ENCODE data around the gene PPIL1. TPM values are rescaled to one million over a fixed set of nuclear protein-coding genes. Genes with fewer than 3 reads are reported as not detected.

The PPIL1 gene
- total and polyA plus RNA-seq, 7 donors: 13.2 to 28.0 (median 17.4) TPM

DNA sequence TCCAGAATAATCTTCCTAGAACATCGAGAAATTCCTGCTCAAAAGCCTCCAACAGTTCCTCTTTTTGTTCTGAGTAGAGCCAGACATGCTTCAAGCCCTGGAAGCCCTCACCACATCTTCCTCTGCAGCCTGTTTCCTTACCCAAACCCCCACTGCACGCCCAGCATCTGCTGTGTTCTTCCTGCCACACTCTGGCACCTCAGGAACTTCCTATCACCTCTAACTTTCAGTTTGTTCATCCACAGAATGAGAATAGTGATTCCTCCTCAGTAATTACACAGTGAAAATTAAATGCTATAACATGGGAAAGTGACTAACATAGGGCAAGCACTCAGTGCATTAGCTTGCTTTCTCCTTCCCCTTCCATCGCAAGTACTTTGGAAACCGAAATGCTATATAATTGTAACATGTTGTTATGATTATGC lies 37.4 kb upstream of the PPIL1 start:
- WGBS, 2 donors: 44 to 84% methylated on average over 4 of the region's 4 CpGs
- DNase-seq: no peak
- H3K4me3 ChIP-seq: no peak overlapping the region
- no peak for TF ChIP-seq CTCF (IDR thresholded peaks at IDR 0.05)
- TF ChIP-seq POLR2AphosphoS5 (IDR thresholded peaks at IDR 0.05): no peak
- TF ChIP-seq EP300 (IDR thresholded peaks at IDR 0.05): no peak
- no peak for TF ChIP-seq POLR2A (IDR thresholded peaks at IDR 0.05)
- no peak overlapping the region for H3K27ac ChIP-seq
- intact Hi-C loops (cut with DNase I): no loop called here
- H3K27me3 ChIP-seq: no peaks in the 10 kb centered on the region
- H3K9me3 ChIP-seq: no peaks in the 10 kb centered on the region
- H3K36me3 ChIP-seq: peaks cover 0 to 51% (median 24%) of the 10 kb centered on the region in 4 donors
- peaks cover 0 to 33% (median 24%) of the 10 kb centered on the region in 4 donors for H3K4me1 ChIP-seq

GRCh38 chr6:36908747-36909146 lies 34.1 kb upstream of the PPIL1 start:
- TF ChIP-seq POLR2AphosphoS5 (IDR thresholded peaks at IDR 0.05) (no peak), POLR2A (IDR thresholded peaks at IDR 0.05) (no peak), EP300 (IDR thresholded peaks at IDR 0.05) (no peak), CTCF (IDR thresholded peaks at IDR 0.05) (no peak)
- no peaks in the 10 kb centered on the region for H3K27me3 ChIP-seq
- H3K36me3 ChIP-seq: peaks cover 0 to 38% (median 9%) of the 10 kb centered on the region in 4 donors
- H3K4me1 ChIP-seq: peaks cover 0 to 43% (median 33%) of the 10 kb centered on the region in 4 donors
- DNase-seq: no peak
- WGBS, 2 donors: 85 to 86% methylated on average over 2 of the region's 2 CpGs
- no peaks in the 10 kb centered on the region for H3K9me3 ChIP-seq
- no peak overlapping the region for H3K4me3 ChIP-seq
- intact Hi-C loops (cut with DNase I): loop anchor here (5.0 kb wide), 1 partner anchor 74 kb away; no protein-coding TSS in a partner anchor
- H3K27ac ChIP-seq: peak overlapping the region in 3 of 4 donors; percentile 62 to 72 (median 65)

DNA sequence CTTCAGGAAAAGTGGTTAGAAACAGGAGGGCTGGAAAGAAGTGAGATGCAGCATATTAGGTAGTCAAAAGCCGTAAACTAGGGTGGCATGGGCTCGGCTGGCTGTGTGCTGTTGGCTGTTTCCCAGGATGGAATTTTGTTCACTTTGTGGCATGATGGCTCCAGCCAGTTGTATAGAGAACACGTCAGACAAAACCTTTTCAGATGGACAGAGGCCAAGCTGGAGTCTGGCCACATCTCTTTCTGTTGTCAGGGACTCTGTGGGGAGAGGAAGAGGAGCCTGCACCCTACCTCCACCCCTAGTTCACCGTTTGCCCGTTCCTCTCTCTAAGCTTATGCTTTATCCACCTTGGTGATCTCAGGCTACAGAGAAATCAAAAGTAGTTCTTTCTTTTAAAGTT lies 33.2 kb upstream of the PPIL1 start:
- H3K36me3 ChIP-seq: peaks cover 0 to 41% (median 8%) of the 10 kb centered on the region in 4 donors
- TF ChIP-seq POLR2A (IDR thresholded peaks at IDR 0.05) (no peak), POLR2AphosphoS5 (IDR thresholded peaks at IDR 0.05) (peak in 1 of 4 donors; percentile 22)
- intact Hi-C loops (cut with DNase I): loop anchor here (5.0 kb wide), 1 partner anchor 75 kb away; no protein-coding TSS in a partner anchor
- H3K27me3 ChIP-seq: no peaks in the 10 kb centered on the region
- H3K27ac ChIP-seq: peak overlapping the region; percentile 62 to 72 (median 66)
- no peaks in the 10 kb centered on the region for H3K9me3 ChIP-seq
- peaks cover 0 to 42% (median 33%) of the 10 kb centered on the region in 4 donors for H3K4me1 ChIP-seq
- WGBS, 2 donors: 60 to 63% methylated on average over 5 of the region's 5 CpGs
- no peak overlapping the region for H3K4me3 ChIP-seq
- DNase-seq: peak; percentile 91

GRCh38 chr6:36906539-36907325 lies 32.1 kb upstream of the PPIL1 start:
- no peaks in the 10 kb centered on the region for H3K27me3 ChIP-seq
- H3K4me1 ChIP-seq: peaks cover 0 to 42% (median 33%) of the 10 kb centered on the region in 4 donors
- peak overlapping the region; percentile 62 to 72 (median 66) for H3K27ac ChIP-seq
- TF ChIP-seq CTCF (IDR thresholded peaks at IDR 0.05) (no peak), POLR2A (IDR thresholded peaks at IDR 0.05) (no peak), POLR2AphosphoS5 (IDR thresholded peaks at IDR 0.05) (no peak), EP300 (IDR thresholded peaks at IDR 0.05) (no peak)
- 5 to 37% methylated on average over 2 of the region's 2 CpGs for WGBS, 2 donors
- intact Hi-C loops (cut with DNase I): loop anchor here (5.0 kb wide), 1 partner anchor 76 kb away; no protein-coding TSS in a partner anchor
- peaks cover 9 to 41% (median 14%) of the 10 kb centered on the region in 4 donors for H3K36me3 ChIP-seq
- no peak for DNase-seq
- no peaks in the 10 kb centered on the region for H3K9me3 ChIP-seq
- H3K4me3 ChIP-seq: no peak overlapping the region

DNA sequence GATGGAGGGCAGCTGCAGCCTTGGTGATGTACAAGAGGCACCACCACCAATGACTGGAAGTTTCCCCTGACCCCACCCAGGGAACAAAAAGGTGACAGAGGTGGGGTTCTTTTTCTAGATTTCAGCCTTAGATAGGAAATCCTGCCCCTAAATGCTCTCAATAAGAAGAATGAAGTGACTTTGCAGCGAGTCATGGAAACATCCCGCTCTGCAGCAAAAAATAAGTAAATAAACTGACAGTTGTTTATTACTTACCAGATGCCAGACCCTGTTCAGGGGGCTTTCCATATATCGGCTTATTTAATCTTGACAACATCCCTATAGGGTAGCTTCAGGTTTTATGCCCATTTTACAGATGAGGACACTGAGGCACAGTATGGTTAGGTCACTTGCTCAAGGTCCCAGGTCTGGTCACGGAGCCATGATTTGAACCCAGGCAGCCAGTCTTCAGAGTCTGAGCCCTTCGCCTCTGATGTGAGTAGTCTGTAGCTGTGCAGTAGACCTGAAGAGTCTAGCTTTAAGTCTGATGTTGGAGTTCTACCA lies 30.3 kb upstream of the PPIL1 start:
- DNase-seq: no peak
- H3K4me1 ChIP-seq: peaks cover 0 to 42% (median 33%) of the 10 kb centered on the region in 4 donors
- H3K9me3 ChIP-seq: no peaks in the 10 kb centered on the region
- TF ChIP-seq POLR2AphosphoS5 (IDR thresholded peaks at IDR 0.05): no peak
- TF ChIP-seq POLR2A (IDR thresholded peaks at IDR 0.05): no peak
- TF ChIP-seq CTCF (IDR thresholded peaks at IDR 0.05): no peak
- TF ChIP-seq EP300 (IDR thresholded peaks at IDR 0.05): no peak
- peaks cover 9 to 55% (median 26%) of the 10 kb centered on the region in 4 donors for H3K36me3 ChIP-seq
- H3K27ac ChIP-seq: peak overlapping the region in 1 of 4 donors; percentile 72
- H3K27me3 ChIP-seq: no peaks in the 10 kb centered on the region
- 87 to 95% methylated on average over 5 of the region's 5 CpGs for WGBS, 2 donors
- intact Hi-C loops (cut with DNase I): loop anchor here (5.0 kb wide), 1 partner anchor 77 kb away; no protein-coding TSS in a partner anchor
- H3K4me3 ChIP-seq: no peak overlapping the region

Data from sigmoid colon (tissue), 7 donors.